Neuron (in vitro differentiated cells): Measurements from ENCODE around the gene CCDC60.

Source experiments
- H2AFZ ChIP-seq: one replicate; pipeline ENCODE4 v1.6.1; 2013; ENCODE audit warnings: low read depth, mild to moderate bottlenecking, inconsistent platforms, low read length, moderate library complexity
- H3K27me3 ChIP-seq: one replicate; pipeline ENCODE4 v1.6.1; 2013; ENCODE audit warnings: low read length; ENCODE audit not compliant: insufficient read depth
- H3K36me3 ChIP-seq: one replicate; pipeline ENCODE4 v1.6.1; 2013; ENCODE audit warnings: low read length; ENCODE audit not compliant: insufficient read depth
- H3K4me1 ChIP-seq: one replicate; pipeline ENCODE4 v1.6.1; 2013; ENCODE audit warnings: low read length; ENCODE audit not compliant: insufficient read depth
- H3K4me3 ChIP-seq: 2 replicates; pipeline ENCODE4 v1.5.1; 2013; ENCODE audit warnings: mild to moderate bottlenecking, low read length, moderate library complexity
- H3K9me3 ChIP-seq: one replicate; pipeline ENCODE4 v1.6.1; 2013; ENCODE audit warnings: low read length

CCDC60 gene

GRCh38 chr12:119446459-119446858, 111.9 kb downstream of the CCDC60 start:
- no peaks in the 10 kb centered on the region for H3K4me1 ChIP-seq
- no peaks in the 10 kb centered on the region for H3K27me3 ChIP-seq
- no peaks in the 10 kb centered on the region for H3K9me3 ChIP-seq
- H2AFZ ChIP-seq, result no peak overlapping the region
- H3K4me3 ChIP-seq, result no peak overlapping the region
- no peaks in the 10 kb centered on the region for H3K36me3 ChIP-seq

- Histone ChIP-seq H3K9me3 (no peaks in the 10 kb centered on the region), H3K4me3 (no peak overlapping the region), H3K36me3 (no peaks in the 10 kb centered on the region), H3K27me3 (no peaks in the 10 kb centered on the region), H2AFZ (no peak overlapping the region), H3K4me1 (no peaks in the 10 kb centered on the region)
These were observed 112.6 kb downstream of the CCDC60 start for GRCh38 chr12:119447126-119447525.

- no peak overlapping the region for H2AFZ ChIP-seq
- no peaks in the 10 kb centered on the region for H3K4me1 ChIP-seq
- no peak overlapping the region for H3K4me3 ChIP-seq
- H3K9me3 ChIP-seq, result no peaks in the 10 kb centered on the region
- no peaks in the 10 kb centered on the region for H3K27me3 ChIP-seq
- H3K36me3 ChIP-seq, result no peaks in the 10 kb centered on the region
These were observed 113.1 kb downstream of the CCDC60 start for GRCh38 chr12:119447618-119448017.

- Histone ChIP-seq H3K36me3 (no peaks in the 10 kb centered on the region), H2AFZ (no peak overlapping the region), H3K4me3 (no peak overlapping the region)
These were observed 114.1 kb downstream of the CCDC60 start for GRCh38 chr12:119448611-119449131.

GRCh38 chr12:119450771-119451170, 116.2 kb downstream of the CCDC60 start:
- Histone ChIP-seq H3K9me3 (no peaks in the 10 kb centered on the region), H3K36me3 (no peaks in the 10 kb centered on the region), H3K4me1 (no peaks in the 10 kb centered on the region), H3K4me3 (no peak overlapping the region), H2AFZ (no peak overlapping the region), H3K27me3 (no peaks in the 10 kb centered on the region)

More at GRCh38 chr12:119448611-119449131, 114.1 kb downstream of the CCDC60 start:
- no peaks in the 10 kb centered on the region for H3K27me3 ChIP-seq
- no peaks in the 10 kb centered on the region for H3K4me1 ChIP-seq
- H3K9me3 ChIP-seq, result no peaks in the 10 kb centered on the region

GRCh38 chr12:119456824-119457223, 122.3 kb downstream of the CCDC60 start:
- H3K4me1 ChIP-seq, result no peaks in the 10 kb centered on the region

GRCh38 chr12:119457271-119457670, 122.7 kb downstream of the CCDC60 start:
- Histone ChIP-seq H3K4me3 (no peak overlapping the region), H3K9me3 (no peaks in the 10 kb centered on the region), H2AFZ (no peak overlapping the region), H3K27me3 (no peaks in the 10 kb centered on the region), H3K36me3 (no peaks in the 10 kb centered on the region), H3K4me1 (no peaks in the 10 kb centered on the region)

More at GRCh38 chr12:119456824-119457223, 122.3 kb downstream of the CCDC60 start:
- H3K9me3 ChIP-seq, result no peaks in the 10 kb centered on the region
- no peaks in the 10 kb centered on the region for H3K27me3 ChIP-seq
- no peak overlapping the region for H3K4me3 ChIP-seq
- no peaks in the 10 kb centered on the region for H3K36me3 ChIP-seq
- H2AFZ ChIP-seq, result no peak overlapping the region

- no peak overlapping the region for H2AFZ ChIP-seq
- H3K9me3 ChIP-seq, result no peaks in the 10 kb centered on the region
- H3K4me1 ChIP-seq, result no peaks in the 10 kb centered on the region
- no peaks in the 10 kb centered on the region for H3K27me3 ChIP-seq
- no peaks in the 10 kb centered on the region for H3K36me3 ChIP-seq
- H3K4me3 ChIP-seq, result no peak overlapping the region
These were observed 125.0 kb downstream of the CCDC60 start for GRCh38 chr12:119459481-119459880.

- no peaks in the 10 kb centered on the region for H3K9me3 ChIP-seq
- no peaks in the 10 kb centered on the region for H3K27me3 ChIP-seq
- no peaks in the 10 kb centered on the region for H3K4me1 ChIP-seq
- H3K4me3 ChIP-seq, result no peak overlapping the region
- no peak overlapping the region for H2AFZ ChIP-seq
- H3K36me3 ChIP-seq, result no peaks in the 10 kb centered on the region
These were observed 126.3 kb downstream of the CCDC60 start for GRCh38 chr12:119460876-119461275.

- Histone ChIP-seq H3K27me3 (no peaks in the 10 kb centered on the region), H3K36me3 (no peaks in the 10 kb centered on the region), H3K4me1 (no peaks in the 10 kb centered on the region), H3K9me3 (no peaks in the 10 kb centered on the region), H2AFZ (no peak overlapping the region), H3K4me3 (no peak overlapping the region)
These were observed 127.2 kb downstream of the CCDC60 start for GRCh38 chr12:119461636-119462214.

GRCh38 chr12:119463211-119463926, 128.8 kb downstream of the CCDC60 start:
- Histone ChIP-seq H3K4me3 (no peak overlapping the region), H2AFZ (no peak overlapping the region), H3K4me1 (no peaks in the 10 kb centered on the region), H3K36me3 (no peaks in the 10 kb centered on the region), H3K9me3 (no peaks in the 10 kb centered on the region), H3K27me3 (no peaks in the 10 kb centered on the region)

- no peaks in the 10 kb centered on the region for H3K36me3 ChIP-seq
- no peak overlapping the region for H2AFZ ChIP-seq
- H3K4me1 ChIP-seq, result no peaks in the 10 kb centered on the region
- no peak overlapping the region for H3K4me3 ChIP-seq
- H3K27me3 ChIP-seq, result no peaks in the 10 kb centered on the region
- no peaks in the 10 kb centered on the region for H3K9me3 ChIP-seq
These were observed 133.8 kb downstream of the CCDC60 start for GRCh38 chr12:119468296-119468695.

GRCh38 chr12:119475650-119476049, 141.1 kb downstream of the CCDC60 start:
- no peaks in the 10 kb centered on the region for H3K9me3 ChIP-seq
- H3K4me3 ChIP-seq, result no peak overlapping the region
- H3K27me3 ChIP-seq, result no peaks in the 10 kb centered on the region
- no peak overlapping the region for H2AFZ ChIP-seq
- no peaks in the 10 kb centered on the region for H3K4me1 ChIP-seq
- H3K36me3 ChIP-seq, result no peaks in the 10 kb centered on the region
